ENCODE measurements around the gene PLXNA4. TPM values are rescaled to one million over a fixed set of nuclear protein-coding genes. Genes with fewer than 3 reads are reported as not detected.

The PLXNA4 gene
- total RNA-seq, 1 donor from 2014 or later = 0.13 TPM

GRCh38 chr7:132355048-132355447 is 221.2 kb downstream of the PLXNA4 start:
- intact Hi-C loops (cut with micrococcal nuclease) = no loop called here
- no peak overlapping the region for H3K27ac Mint-ChIP-seq
- DNase-seq (ENCODE audit: low spot score) = no peak
- peaks cover 29% of the 10 kb centered on the region for H3K27me3 Mint-ChIP-seq (ENCODE audit: insufficient read depth)
- H3K4me3 Mint-ChIP-seq = no peak overlapping the region
- H3K4me1 Mint-ChIP-seq (ENCODE audit: low read depth) = no peaks in the 10 kb centered on the region
- no peaks in the 10 kb centered on the region for H3K36me3 Mint-ChIP-seq (ENCODE audit: low read depth)
- no peaks in the 10 kb centered on the region for H3K9me3 Mint-ChIP-seq

- intact Hi-C loops (cut with micrococcal nuclease) = no loop called here
- Mint-ChIP-seq H3K4me1 (ENCODE audit: low read depth) (no peaks in the 10 kb centered on the region), H3K36me3 (ENCODE audit: low read depth) (no peaks in the 10 kb centered on the region), H3K4me3 (no peak overlapping the region), H3K27me3 (ENCODE audit: insufficient read depth) (peaks cover 33% of the 10 kb centered on the region), H3K9me3 (no peaks in the 10 kb centered on the region), H3K27ac (no peak overlapping the region)
- no peak for DNase-seq (ENCODE audit: low spot score)
Measured at GRCh38 chr7:132354527-132354926, 221.7 kb downstream of the PLXNA4 start.

- H3K9me3 Mint-ChIP-seq = no peaks in the 10 kb centered on the region
- H3K4me3 Mint-ChIP-seq = no peak overlapping the region
- intact Hi-C loops (cut with micrococcal nuclease) = no loop called here
- H3K27me3 Mint-ChIP-seq (ENCODE audit: insufficient read depth) = peaks cover 32% of the 10 kb centered on the region
- H3K36me3 Mint-ChIP-seq (ENCODE audit: low read depth) = no peaks in the 10 kb centered on the region
- no peak overlapping the region for H3K27ac Mint-ChIP-seq
- no peaks in the 10 kb centered on the region for H3K4me1 Mint-ChIP-seq (ENCODE audit: low read depth)
- DNase-seq (ENCODE audit: low spot score) = no peak
Measured at GRCh38 chr7:132353936-132354335, 222.3 kb downstream of the PLXNA4 start.

DNA sequence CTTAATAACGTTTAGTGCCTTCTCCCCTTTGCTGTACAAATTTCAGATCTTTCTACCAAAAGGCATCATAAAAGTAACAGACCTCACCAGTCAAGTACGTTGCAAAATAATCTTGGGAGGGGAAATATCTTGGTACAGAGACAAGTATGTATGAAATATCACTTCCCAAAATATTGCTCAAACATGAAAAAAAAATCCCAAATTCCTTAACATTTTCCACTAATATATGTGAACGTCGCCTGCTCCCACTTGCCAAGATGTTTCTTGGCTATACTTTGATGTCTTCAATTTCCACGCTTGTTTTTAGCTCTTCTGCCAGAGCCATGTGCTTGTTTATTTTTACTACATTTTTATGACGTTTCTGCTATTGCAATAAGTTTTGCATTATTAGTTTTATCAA is 223.5 kb downstream of the PLXNA4 start:
- DNase-seq (ENCODE audit: low spot score) = no peak
- H3K4me1 Mint-ChIP-seq (ENCODE audit: low read depth) = no peaks in the 10 kb centered on the region
- no peak overlapping the region for H3K27ac Mint-ChIP-seq
- peaks cover 35% of the 10 kb centered on the region for H3K27me3 Mint-ChIP-seq (ENCODE audit: insufficient read depth)
- no peaks in the 10 kb centered on the region for H3K36me3 Mint-ChIP-seq (ENCODE audit: low read depth)
- H3K4me3 Mint-ChIP-seq = no peak overlapping the region
- intact Hi-C loops (cut with micrococcal nuclease) = no loop called here
- no peaks in the 10 kb centered on the region for H3K9me3 Mint-ChIP-seq

DNA sequence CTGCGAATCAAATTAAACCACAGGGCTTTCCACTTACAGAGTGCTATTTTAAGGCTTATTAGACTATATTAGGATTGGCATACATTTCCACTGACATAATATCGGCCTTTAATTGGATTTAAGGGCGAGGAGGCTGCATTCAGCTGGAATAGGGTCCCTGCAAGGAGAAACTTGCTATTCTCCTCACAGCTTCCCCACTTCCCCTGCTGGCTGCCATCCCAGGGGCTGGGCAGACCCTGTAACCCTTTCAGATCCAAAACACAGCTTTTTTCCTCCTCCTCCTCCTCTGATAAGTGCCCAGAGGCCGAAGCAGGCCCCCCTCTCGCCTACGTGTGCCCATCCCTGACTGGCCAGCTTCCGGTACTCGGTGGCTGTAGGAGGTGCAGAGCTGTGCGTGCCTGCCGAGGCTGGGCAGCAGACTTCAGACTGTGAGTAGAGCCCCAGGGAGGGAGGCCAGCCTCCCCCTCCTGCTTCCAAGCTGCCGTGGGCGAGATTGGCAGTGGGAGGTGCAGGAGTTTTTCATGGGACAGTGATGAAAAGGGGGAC is 224.2 kb downstream of the PLXNA4 start:
- Mint-ChIP-seq H3K4me3 (no peak overlapping the region), H3K9me3 (no peaks in the 10 kb centered on the region), H3K36me3 (ENCODE audit: low read depth) (no peaks in the 10 kb centered on the region), H3K27ac (no peak overlapping the region), H3K4me1 (ENCODE audit: low read depth) (no peaks in the 10 kb centered on the region), H3K27me3 (ENCODE audit: insufficient read depth) (peaks cover 35% of the 10 kb centered on the region)
- DNase-seq (ENCODE audit: low spot score) = no peak
- intact Hi-C loops (cut with micrococcal nuclease) = no loop called here

DNA sequence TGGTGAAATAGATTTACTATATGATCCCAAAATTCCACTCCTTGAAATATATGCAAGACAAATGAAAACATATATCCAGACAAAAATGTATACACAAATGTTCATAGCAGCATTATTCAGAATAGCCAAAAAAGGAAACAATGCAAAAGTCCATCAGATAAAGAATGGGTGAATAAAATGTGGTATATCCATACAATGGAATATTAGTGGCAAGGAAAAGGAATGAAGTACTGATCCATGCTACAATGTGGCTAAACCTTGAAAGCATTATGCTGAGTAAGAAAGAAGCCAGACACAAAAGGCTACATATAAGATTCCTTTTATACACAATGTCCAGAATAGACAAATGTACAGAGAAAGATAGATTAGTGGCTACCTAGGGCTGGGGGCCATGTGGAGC is 225.5 kb downstream of the PLXNA4 start:
- no peak for DNase-seq (ENCODE audit: low spot score)
- Mint-ChIP-seq H3K9me3 (no peaks in the 10 kb centered on the region), H3K27me3 (ENCODE audit: insufficient read depth) (peaks cover 34% of the 10 kb centered on the region), H3K4me3 (no peak overlapping the region), H3K36me3 (ENCODE audit: low read depth) (no peaks in the 10 kb centered on the region), H3K4me1 (ENCODE audit: low read depth) (no peaks in the 10 kb centered on the region), H3K27ac (no peak overlapping the region)
- intact Hi-C loops (cut with micrococcal nuclease) = no loop called here

GRCh38 chr7:132349075-132349474 is 227.2 kb downstream of the PLXNA4 start:
- Mint-ChIP-seq H3K4me1 (ENCODE audit: low read depth) (no peaks in the 10 kb centered on the region), H3K4me3 (no peak overlapping the region), H3K27me3 (ENCODE audit: insufficient read depth) (peaks cover 33% of the 10 kb centered on the region), H3K9me3 (no peaks in the 10 kb centered on the region), H3K36me3 (ENCODE audit: low read depth) (no peaks in the 10 kb centered on the region), H3K27ac (no peak overlapping the region)
- intact Hi-C loops (cut with micrococcal nuclease) = no loop called here
- no peak for DNase-seq (ENCODE audit: low spot score)

- intact Hi-C loops (cut with micrococcal nuclease) = no loop called here
- DNase-seq (ENCODE audit: low spot score) = no peak
- H3K27me3 Mint-ChIP-seq (ENCODE audit: insufficient read depth) = peaks cover 33% of the 10 kb centered on the region
- no peak overlapping the region for H3K27ac Mint-ChIP-seq
- H3K9me3 Mint-ChIP-seq = no peaks in the 10 kb centered on the region
- no peaks in the 10 kb centered on the region for H3K36me3 Mint-ChIP-seq (ENCODE audit: low read depth)
- no peaks in the 10 kb centered on the region for H3K4me1 Mint-ChIP-seq (ENCODE audit: low read depth)
- no peak overlapping the region for H3K4me3 Mint-ChIP-seq
Measured at GRCh38 chr7:132348341-132348740, 227.9 kb downstream of the PLXNA4 start.

DNA sequence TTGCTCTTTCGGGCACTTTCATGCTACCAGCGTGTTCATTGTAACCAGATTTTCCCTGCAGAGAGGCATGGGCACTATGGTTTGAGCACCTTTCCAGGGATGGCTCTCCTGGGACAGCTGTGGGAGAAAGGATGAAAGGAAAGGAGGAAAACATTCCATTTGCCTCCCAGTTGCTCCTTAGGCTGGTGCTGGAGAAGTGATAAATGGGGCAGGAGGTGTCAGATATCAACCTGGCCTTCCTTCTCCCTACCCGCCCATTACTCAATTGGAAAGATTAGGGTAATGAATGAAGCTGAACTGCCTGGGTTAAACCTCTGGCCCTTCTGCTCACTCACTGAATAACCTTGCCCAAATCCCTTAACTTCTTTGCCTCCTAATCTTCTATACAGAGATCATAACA is 228.4 kb downstream of the PLXNA4 start:
- intact Hi-C loops (cut with micrococcal nuclease) = no loop called here
- H3K27ac Mint-ChIP-seq = no peak overlapping the region
- DNase-seq (ENCODE audit: low spot score) = no peak
- no peak overlapping the region for H3K4me3 Mint-ChIP-seq
- no peaks in the 10 kb centered on the region for H3K9me3 Mint-ChIP-seq
- H3K27me3 Mint-ChIP-seq (ENCODE audit: insufficient read depth) = peaks cover 33% of the 10 kb centered on the region
- no peaks in the 10 kb centered on the region for H3K4me1 Mint-ChIP-seq (ENCODE audit: low read depth)
- H3K36me3 Mint-ChIP-seq (ENCODE audit: low read depth) = no peaks in the 10 kb centered on the region

DNA sequence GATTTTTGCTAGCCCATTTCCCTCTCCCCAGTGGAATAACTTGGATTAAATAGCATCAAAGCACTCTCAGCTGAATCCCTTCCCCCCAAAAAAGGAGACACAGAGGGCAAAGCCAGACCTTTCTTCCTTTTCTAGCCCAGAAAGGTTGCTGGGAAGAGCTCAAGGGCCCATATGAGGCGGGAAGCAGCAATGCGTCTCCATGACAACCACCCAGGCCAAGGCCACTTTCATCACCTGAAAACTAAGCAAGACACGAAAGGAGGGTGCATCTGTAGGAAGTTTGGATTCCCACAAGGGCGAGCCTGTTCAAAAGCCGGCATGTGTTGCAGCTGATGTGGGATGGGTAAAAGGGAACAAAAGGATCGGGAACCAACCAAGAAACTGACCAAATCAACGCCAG is 229.1 kb downstream of the PLXNA4 start:
- H3K27me3 Mint-ChIP-seq (ENCODE audit: insufficient read depth) = peaks cover 30% of the 10 kb centered on the region
- no peaks in the 10 kb centered on the region for H3K9me3 Mint-ChIP-seq
- no peak for DNase-seq (ENCODE audit: low spot score)
- H3K36me3 Mint-ChIP-seq (ENCODE audit: low read depth) = no peaks in the 10 kb centered on the region
- intact Hi-C loops (cut with micrococcal nuclease) = no loop called here
- no peak overlapping the region for H3K27ac Mint-ChIP-seq
- no peaks in the 10 kb centered on the region for H3K4me1 Mint-ChIP-seq (ENCODE audit: low read depth)
- H3K4me3 Mint-ChIP-seq = no peak overlapping the region

DNA sequence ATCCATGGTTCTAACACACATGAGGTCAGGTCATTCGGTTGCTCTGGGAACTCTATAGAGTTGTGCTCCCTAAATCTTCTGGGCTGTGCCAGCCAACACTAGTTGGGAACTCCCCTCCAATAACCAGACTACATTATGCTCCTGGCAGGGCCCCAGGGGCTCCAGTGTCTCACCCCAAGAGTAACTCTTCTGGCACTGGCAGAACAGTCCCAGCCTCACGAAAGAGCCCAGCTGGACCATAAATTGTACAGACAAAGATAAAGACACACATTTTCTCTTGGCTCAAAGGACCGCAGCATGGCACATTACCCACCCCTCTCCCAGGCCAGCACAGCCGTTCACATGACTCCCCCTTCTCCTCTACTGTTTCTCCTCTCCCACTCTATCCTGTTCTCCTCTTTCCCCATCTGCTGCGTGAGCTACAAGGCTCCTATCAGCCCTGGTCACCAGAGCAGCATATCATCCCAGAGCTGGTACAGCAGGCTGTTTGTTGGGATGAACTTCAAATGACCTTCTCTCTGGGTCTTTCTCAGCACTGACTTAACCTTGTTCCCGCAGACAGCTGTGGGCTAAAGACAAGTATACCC is 230.6 kb downstream of the PLXNA4 start:
- Mint-ChIP-seq H3K4me1 (ENCODE audit: low read depth) (no peaks in the 10 kb centered on the region), H3K27ac (no peak overlapping the region)
- intact Hi-C loops (cut with micrococcal nuclease) = no loop called here

DNA sequence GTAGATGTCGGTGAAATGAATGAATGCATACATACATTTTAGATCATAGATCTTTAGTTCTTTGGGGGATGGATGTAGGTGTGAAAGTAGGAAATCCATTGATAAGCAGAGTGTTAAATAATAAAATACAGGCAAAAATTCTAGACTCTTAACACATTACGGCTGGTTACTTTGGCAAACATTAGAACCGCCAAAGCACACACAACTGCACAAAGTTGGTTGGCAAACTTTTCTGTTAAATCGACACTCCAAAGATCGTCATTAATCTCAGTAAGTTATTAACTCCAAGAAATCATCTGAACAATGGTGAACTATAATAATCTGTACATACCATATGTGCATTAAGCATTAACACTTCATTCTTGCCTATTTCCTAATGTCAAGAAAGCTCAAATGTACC is 231.2 kb downstream of the PLXNA4 start:
- peaks cover 27% of the 10 kb centered on the region for H3K27me3 Mint-ChIP-seq (ENCODE audit: insufficient read depth)
- H3K9me3 Mint-ChIP-seq = no peaks in the 10 kb centered on the region
- no peak overlapping the region for H3K27ac Mint-ChIP-seq
- intact Hi-C loops (cut with micrococcal nuclease) = no loop called here
- DNase-seq (ENCODE audit: low spot score) = no peak
- H3K4me1 Mint-ChIP-seq (ENCODE audit: low read depth) = no peaks in the 10 kb centered on the region
- H3K4me3 Mint-ChIP-seq = no peak overlapping the region
- H3K36me3 Mint-ChIP-seq (ENCODE audit: low read depth) = no peaks in the 10 kb centered on the region

More for the DNA sequence above, 230.6 kb downstream of the PLXNA4 start:
- no peak for DNase-seq (ENCODE audit: low spot score)
- Mint-ChIP-seq H3K9me3 (no peaks in the 10 kb centered on the region), H3K27me3 (ENCODE audit: insufficient read depth) (peaks cover 29% of the 10 kb centered on the region), H3K4me3 (no peak overlapping the region), H3K36me3 (ENCODE audit: low read depth) (no peaks in the 10 kb centered on the region)

DNA sequence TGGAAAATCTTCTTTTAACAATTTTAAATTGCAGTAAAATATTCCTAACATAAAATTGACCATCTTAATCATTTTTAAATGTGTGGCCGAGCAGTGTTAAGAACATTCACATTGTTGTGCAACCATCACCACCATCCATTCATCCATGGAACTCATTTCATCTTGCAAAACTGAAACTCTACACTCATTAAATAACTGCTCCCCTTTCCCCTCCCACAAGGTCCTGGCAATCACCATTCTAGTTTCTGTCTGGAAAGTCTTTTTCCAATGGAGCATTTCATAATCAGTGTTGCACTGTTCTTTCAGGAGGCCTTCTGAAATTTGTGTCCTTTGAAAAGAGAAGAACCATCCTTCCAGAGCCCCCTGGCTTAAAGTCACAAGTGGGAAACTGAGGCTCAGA is 233.1 kb downstream of the PLXNA4 start:
- DNase-seq (ENCODE audit: low spot score) = no peak
- Mint-ChIP-seq H3K27ac (no peak overlapping the region), H3K36me3 (ENCODE audit: low read depth) (no peaks in the 10 kb centered on the region), H3K9me3 (no peaks in the 10 kb centered on the region), H3K27me3 (ENCODE audit: insufficient read depth) (peaks cover 38% of the 10 kb centered on the region), H3K4me1 (ENCODE audit: low read depth) (no peaks in the 10 kb centered on the region), H3K4me3 (no peak overlapping the region)
- intact Hi-C loops (cut with micrococcal nuclease) = no loop called here

Measured in activated T-helper 1 cell treated with anti-CD3 and anti-CD28 coated beads, Interleukin-12 subunit alpha, Interleukin-12 subunit beta, Interleukin-2, Interleukin-4 antibody, amounts not matched to agents 30 ng/mL and 10 ng/mL and 1 ng/mL, durations not matched to agents 14 hours and 24 hours and 36 hours (primary cell).